HG03108 (cell line): Measurements from ENCODE around the gene PRR14.
A peak's percentile ranks its signal among the peaks of the same experiment; 100 is the strongest.

Experiments
- ATAC-seq: cut with Tn5 transposase; IDR thresholded peaks from one replicate; pipeline ENCODE4 v1.9.1; 2021; ENCODE audit warnings: moderate library complexity; ENCODE audit not compliant: unreplicated experiment

Gene PRR14

DNA sequence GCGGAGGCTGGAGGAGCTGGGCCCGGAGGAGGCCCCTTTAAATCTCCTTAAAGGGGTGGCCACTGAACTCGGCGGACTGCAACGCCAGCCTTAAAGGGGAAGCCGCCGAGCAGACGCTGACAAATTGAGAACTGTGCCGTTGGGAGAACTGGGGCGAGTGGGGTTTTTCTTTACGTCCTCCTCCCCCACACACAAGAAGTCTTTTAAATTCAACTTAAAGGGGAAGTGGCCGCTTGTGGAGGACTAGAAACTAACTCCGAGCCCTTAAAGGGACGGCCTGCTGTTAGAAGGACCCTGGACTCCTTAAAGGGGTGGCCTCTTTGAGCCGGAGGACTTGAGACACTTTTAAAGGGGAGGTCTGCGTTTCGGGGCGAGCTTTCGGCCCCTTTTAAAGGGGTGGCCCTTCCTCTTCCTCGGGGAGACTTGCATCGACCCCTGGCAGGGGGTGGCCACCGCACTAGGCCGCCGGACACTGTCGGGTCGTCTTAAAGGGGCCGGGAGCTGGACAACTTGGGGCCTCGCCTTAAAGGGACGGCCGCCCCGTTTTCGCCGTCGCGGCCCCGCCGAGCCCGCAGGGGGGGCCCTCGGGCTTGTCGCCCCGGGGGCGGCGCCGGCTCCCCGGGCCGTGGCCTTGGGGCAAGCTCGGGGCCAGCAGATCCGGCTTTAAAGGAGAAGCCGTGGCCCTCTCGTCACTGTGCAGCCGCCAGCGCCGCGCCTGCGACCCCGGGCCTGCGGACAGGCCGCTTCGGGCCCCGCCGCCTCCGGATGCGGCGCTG is 8.2 kb downstream of the PRR14 start:
- ATAC-seq = peak; percentile 45

DNA sequence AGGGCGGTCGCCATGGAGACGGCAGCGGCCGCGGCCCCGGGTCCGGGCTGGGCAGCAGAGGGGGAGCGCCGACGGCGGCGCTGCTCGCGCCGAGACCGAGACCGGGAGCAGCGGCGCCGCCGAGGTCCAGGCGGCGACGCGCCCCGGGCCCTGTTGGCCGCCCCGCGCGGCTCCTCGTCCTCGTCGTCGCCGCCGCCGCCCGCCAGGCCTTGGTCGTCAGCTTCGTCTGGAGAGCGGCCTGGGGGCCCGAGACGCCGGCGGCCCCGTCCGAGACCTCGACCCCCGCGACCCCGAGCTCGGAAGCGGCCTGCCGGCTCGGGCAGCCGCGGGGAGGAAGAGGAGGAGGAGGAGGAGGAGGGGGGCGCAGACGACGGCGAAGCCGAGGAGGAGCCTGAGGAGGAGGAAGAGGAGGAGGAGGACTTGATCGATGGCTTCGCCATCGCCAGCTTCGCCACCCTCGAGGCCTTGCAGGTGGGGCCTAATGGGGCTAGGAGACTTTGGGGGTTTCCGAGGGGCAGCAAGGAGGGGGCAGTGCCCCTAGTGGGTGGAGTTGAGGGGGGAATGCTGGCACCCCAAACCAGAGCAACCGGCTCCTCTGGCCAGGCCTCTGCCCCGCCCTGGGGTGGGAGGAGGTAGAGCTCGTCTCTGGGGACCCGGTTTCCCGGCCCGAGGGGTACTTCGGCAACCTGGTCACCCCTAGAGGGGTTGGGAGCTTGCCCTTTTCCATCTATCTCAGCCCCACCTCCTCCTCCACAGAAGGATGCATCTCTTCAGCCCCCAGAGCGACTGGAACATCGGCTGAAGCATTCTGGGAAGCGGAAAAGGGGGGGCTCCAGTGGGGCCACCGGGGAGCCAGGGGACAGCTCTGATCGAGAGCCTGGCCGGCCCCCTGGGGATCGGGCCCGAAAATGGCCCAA is 9.0 kb downstream of the PRR14 start:
- ATAC-seq = no peak

DNA sequence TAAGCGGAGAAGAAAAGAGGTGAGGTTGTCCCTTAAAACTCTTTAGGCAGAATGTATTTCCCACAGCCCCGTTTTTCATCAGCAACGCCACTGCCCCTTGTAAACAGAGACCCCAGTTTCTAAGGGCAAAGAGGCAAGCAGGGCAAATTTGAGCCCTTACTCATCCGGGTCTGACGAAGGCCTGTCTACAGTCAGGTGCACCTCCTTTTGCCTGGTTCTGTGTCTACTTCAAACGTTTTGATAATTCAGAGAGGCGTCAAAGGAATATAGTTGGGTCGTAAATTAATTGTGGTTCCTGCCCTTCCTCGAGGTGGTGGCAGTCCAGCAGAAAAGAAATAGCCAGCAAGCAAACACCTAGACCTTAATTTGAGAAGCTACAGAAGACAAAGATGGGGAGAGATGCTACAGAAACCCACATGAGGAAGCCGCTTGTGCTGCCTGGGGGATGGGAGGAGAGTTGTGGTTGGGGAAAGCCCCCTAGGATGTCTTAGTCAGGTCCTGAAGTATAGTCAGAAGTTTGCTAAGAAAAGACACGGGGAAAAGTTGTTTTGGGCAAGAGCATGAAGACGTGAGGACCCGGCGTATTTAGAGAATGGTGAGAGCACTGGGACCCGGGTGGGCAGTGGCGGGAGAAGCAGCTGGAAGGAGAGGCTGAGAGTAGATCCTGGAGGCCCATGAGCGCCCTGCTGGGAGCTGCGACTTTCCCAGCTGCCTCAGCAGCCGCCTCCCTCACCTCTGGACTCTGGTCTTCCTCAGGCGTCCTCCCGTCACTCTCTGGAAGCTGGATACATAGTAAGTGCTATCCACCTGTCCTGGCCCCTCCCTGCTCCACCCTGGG is 9.9 kb downstream of the PRR14 start:
- ATAC-seq = no peak

DNA sequence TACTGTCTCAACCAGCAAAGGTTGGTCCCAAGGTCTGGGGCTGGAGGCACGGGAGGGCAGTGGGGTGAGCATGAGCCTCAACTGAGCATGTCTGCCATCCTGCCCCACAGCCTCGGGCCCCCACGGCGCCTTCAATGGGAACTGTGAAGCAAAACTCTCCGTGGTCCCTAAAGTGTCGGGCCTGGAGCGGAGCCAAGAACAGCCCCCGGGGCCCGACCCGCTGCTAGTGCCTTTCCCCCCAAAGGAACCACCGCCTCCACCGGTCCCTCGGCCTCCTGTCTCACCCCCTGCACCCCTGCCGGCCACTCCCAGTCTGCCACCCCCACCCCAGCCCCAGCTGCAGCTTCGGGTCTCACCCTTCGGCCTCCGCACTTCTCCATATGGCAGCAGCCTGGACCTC is 11.7 kb downstream of the PRR14 start:
- no peak for ATAC-seq

DNA sequence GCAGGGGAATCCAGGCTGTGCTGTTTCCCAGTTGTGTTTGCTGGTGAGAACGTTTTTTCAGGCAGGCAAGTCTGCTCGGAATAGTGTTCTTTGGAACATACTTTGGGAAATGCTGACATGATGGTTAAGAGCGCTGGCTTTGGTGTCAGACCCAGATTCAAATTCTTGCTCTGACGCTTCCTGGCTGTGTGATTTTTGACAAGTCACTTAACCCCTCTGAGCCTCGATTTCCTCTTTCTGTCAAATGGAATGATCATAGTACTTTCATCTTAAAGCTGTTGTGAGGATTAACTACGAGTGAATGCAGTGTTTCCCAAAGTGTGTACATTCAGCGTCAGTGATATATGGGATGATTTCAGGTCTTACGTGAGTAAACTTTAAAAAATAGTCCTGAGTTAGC is 12.3 kb downstream of the PRR14 start:
- no peak for ATAC-seq

DNA sequence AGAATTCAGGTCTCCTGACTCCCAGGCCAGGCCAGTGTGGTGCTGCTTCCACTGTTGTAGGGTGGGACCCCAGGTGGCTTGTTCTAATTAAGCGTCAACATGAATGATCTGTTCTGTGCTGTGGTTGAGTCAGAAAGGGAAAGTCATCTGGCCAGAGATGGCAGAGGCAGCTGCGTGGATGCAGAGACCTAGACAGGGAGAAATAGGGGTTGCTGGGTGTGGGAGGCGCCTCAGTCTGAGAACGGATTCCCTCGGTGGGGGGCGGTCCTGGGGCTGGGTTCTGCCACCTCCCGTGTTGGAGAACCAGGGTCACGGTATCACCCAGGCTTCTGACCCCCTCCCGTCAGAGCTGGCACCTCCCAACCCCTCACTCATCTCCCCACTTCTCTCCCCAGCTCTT is 13.1 kb downstream of the PRR14 start:
- ATAC-seq = no peak

DNA sequence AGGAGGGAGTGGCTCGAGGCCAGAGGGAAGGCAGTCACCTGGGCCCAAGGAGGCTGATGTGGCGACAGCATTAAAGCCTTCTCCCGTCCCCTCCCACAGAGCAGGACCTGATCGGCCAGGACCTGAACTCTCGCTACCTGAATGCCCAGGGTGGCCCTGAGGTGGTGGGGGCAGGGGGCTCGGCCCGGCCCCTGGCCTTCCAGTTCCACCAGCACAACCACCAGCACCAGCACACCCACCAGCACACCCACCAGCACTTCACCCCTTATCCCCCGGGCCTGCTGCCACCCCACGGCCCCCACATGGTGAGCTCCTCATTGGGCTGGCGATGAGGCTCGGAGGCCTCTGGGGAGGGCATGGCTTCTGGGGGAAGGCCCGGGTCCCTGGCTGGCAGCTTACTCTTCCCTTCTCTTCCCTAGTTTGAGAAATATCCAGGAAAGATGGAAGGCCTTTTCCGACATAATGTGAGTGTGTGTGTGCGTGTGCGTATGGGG is 13.9 kb downstream of the PRR14 start:
- no peak for ATAC-seq

DNA sequence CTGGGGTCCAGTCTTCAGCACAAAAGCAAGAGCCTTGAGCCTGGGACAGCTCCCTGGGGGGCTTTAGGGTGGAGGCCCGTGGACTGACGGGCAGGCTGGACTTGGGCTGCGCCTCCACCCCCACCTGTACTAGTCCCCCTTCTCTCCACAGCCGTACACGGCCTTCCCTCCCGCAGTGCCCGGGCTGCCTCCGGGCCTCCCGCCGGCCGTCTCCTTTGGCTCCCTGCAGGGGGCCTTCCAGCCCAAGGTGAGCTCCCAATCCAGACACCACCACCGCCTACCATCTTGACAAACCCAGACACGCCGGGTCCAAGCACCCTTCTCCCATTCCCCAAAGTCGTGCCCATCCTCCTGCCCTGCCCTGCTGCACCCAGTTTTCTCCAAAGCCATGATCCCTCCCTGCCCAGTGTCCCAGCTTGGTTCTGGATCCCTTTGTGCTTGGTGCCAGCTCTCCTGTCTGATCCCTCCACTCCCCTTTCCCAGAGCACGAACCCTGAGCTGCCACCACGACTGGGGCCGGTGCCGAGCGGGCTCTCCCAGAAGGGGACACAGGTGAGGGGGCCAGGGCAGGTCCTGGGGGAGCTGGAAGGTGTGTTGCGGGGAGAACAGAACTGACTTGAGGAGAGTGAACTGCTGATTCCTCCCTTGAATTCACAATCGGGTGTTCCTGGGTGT is 14.5 kb downstream of the PRR14 start:
- ATAC-seq = no peak

DNA sequence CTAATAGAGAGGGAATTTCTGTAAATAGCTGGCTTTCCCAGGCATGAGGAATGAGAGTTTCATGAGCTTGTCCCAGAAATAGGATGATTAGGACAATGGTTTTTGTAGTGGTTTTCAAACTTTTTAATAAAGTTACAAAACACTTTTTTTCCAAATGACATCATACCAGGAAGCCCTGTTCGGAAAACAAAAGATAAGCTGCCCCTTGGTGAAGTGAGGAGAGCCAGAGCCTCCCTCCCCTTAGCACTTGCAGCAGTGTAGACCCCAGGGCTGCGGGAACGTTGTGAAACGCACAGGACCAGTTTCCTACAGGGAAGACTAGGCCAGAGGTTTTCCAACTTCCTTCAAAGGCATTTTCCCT is 15.1 kb downstream of the PRR14 start:
- ATAC-seq = no peak

DNA sequence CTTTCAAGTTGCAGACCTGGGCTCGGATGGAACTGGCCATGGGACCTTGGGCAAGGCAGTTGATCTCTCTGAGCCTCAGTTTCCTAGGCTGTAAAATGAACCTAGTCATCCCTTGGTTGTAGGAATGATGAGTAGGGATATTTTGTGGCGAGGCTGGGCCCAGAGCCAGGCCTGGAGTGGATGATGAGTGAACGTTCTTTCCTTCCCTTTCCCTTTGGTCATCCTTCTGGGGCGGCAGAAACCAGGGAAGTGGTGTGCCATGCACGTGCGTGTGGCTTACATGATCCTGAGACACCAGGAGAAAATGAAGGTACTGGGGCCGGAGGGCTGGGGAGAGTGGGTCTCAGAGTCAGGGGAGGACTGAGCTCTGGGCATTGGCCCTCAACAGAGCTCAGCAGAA is 15.9 kb downstream of the PRR14 start:
- ATAC-seq = no peak

DNA sequence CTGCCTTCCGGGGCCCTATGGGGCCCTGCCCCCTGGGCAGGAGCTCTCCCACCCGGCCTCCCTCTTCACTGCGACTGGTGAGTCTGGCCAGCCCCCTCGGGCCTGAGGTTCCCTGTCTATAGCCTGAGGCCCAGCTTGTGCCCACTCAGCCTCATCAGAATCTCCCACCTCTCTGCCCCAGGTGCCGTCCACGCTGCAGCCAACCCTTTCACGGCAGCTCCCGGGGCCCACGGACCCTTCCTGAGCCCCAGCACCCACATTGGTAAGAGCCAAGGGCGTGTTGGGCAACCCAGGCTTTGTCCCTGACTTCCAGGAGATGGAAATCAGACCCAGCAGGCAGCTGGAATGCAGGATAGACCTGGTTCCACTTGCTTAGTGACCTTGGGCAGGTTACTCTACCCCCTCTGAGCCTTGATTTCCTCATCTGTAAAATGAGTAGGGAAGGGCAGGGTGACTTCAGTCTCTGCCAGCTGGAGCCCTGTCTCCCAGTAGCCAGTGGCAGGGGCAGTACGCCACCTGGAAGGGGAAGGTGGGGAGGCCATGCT is 16.7 kb downstream of the PRR14 start:
- no peak for ATAC-seq

DNA sequence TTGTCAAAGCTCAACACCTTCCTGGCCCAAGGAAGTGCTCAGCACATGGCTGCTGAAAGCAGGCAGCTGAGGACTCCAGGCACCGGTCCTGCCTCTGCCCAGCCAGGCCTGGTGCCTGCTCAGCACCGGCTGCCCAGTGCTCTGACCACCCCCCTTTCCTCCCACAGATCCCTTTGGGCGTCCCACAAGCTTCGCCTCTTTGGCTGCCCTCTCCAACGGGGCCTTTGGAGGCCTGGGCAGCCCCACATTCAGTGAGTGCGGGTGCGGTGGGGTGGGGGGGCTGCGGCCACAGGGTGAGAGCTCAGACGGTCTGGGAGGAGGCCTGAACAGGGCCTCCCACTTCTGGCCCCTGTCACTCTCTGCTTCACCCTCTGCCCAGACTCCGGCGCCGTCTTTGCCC is 17.6 kb downstream of the PRR14 start:
- ATAC-seq = no peak

DNA sequence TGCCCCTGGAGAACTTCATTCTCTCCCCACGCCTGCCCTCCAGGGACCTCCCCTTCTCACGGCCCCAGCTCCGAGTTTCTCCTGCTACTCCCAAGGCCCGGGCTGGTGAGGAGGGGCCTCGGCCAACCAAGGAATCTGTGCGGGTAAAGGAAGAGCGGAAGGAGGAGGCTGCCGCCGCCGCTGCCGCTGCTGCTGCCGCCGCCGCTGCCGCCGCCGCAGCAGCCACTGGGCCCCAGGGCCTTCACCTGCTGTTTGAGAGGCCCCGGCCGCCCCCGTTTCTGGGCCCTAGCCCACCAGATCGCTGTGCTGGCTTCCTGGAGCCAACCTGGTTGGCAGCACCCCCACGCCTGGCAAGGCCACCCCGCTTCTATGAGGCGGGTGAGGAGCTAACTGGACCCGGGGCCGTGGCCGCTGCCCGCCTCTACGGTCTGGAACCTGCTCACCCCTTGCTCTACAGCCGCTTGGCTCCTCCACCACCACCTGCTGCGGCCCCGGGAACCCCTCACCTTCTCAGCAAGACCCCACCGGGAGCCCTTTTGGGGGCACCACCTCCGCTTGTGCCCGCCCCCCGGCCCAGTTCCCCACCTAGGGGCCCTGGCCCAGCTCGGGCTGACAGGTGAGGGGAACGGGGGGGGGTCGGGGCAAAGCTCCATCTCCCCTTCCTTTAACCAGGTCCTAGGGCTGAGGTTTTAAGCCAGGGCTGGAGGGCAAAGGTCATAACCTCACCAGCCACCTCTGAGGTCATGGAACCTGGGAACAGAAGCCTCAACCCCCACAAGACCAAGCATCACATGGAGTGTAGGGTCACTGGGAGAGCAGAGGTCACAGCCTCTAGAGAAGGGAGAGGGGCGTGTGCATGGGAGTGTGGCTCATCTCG is 18.5 kb downstream of the PRR14 start:
- no peak for ATAC-seq

DNA sequence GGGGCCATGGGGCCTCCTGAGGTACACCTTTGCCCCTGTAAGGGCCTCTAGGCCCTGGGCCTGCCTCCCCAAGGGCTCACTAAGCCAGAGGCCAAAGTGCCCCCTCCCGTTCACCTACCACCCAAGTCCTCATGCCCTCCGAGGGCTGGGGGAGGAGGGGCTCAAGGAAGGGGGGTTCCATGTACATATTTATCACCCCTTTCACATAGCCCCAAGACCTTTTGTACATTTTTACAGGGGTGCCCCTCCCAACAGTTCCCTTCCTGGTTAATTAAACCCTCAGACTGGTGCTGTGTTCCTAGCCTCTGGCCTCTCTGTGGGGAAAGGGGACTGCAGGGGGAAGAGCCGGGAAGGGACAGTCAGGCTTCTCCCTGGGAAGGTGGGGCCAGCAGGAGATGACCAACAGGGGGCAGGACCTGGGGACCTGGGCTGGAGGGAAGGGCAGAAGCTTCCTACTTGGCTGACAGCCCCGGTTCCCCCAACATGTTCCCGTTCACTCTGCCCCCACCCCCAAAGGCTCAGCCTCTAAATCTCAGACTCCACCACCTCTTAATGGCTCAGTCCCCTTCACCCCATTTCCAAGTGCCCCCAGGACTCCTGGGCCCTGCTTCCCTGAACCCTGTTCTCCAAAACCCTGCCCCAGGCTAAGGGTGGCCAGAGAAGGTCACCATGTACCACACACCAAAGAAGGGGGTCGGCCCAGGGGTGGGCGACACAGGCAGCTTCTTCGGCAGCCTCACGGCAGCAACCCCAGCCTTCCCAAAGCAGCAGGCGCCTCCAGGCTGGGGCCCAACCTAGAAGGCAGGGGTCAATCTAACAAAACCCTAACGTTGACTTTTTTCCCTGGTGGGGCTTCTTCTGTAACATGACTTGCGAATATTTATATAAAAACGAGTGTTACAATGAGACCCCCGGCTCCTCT is 19.4 kb downstream of the PRR14 start:
- no peak for ATAC-seq

DNA sequence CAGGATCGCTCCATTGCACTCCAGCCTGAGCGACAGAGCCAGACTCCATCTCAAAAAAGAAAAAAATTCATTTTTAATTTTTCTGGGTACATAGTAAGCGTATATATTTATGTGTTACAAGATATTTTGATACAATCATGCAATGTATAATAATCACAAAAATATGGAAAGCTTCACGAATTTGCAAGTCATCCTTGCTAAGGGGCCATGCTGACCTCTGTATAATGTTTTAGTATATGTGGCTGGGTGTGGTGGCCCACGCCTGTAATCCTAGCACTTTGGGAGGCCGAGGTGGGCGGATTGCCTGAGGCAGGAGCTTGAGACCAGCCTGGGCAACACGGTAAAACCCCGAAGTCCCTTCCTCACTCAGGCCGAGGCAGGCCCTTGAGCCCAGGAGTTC is 24.4 kb downstream of the PRR14 start:
- no peak for ATAC-seq

DNA sequence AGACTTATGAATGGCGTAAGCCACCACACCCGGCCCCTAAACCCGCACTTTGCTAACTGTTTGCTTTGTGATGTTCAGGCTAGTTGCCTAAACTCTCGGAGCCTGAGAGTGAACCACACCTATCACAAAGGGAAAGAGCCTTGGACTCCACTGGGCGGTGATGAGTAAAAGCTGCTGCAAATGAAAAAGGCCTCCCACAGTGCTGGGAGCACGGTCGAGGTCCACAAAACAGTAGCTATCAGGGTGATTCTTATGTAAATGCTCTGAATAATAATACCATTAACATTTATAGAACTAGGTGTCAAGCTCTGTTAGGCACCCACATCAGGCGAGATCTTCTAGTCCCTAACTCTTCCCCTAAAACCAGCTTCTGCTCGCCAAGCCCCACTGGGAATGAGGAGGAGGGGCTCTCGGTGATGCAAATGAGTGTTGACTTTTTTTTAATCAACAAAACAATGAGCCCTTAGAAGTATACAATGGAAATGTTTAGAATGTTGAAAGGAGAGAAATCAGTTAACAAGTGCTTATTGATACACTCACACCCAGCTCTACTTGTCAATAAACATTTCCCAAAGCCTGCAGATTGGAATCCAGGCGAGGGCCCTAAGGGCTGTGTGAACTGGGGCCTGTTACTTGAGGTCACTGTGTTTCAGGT is 27.3 kb downstream of the PRR14 start:
- ATAC-seq = no peak

DNA sequence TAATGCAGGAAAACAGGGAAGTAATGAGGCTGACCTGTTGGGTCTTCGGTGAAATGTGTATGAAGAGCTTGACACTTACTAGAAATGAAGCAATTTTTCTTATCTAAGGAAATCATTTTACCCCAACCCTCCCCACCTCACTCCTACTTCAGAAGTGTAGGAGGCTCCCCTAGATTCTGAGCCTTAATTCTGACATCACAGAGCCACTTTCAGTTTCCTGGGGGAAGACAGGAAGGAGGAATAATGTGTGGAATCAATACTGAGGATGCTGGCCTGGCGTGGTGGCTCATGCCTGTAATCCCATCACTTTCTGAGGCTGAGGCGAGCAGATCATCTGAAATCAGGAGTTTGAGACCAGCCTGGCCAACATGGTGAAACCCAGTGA is 27.8 kb downstream of the PRR14 start:
- no peak for ATAC-seq

DNA sequence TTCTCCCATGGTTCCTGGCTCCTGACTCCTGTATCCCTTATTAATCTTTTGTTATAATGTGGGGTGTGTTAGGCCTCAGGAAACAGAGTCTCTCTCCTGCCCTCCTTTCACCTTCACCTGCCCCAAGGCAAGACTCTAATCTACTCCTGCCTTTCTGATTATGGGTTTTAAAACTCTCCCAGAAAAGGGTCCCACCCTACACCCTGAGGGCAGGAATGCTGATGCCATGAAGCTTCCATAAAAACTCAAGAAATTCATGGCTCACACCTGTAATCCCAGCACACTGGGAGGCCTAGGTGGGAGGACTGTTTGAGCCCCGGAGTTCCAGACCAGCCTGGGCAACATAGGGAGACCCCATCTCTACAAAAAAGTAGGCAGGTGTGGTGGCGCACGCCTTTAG is 29.6 kb downstream of the PRR14 start:
- ATAC-seq = no peak
